CD4-positive, alpha-beta T cell treated with Interleukin-1 beta for 1 hour (primary cell): Measurements from ENCODE around the gene UMAD1.
"Not testable (repeated sequence)": the region's sequence is repeated elsewhere in the genome, so short reads cannot be mapped to it uniquely, and the experiment has no call there.

Experiments used
- DNase-seq, 2 donors: peaks; one replicate each; pipeline ENCODE4 v3.0.0-alpha.2; 2020 to 2022

The UMAD1 gene

GRCh38 chr7:7808156-7808555, 167.6 kb downstream of the UMAD1 start:
- DNase-seq: no peak

GRCh38 chr7:7808626-7809025, 168.1 kb downstream of the UMAD1 start:
- DNase-seq: no peak

- no peak for DNase-seq
These were observed 169.8 kb downstream of the UMAD1 start for GRCh38 chr7:7810380-7810779.

- no peak for DNase-seq
These were observed 170.3 kb downstream of the UMAD1 start for GRCh38 chr7:7810826-7811225.

DNA sequence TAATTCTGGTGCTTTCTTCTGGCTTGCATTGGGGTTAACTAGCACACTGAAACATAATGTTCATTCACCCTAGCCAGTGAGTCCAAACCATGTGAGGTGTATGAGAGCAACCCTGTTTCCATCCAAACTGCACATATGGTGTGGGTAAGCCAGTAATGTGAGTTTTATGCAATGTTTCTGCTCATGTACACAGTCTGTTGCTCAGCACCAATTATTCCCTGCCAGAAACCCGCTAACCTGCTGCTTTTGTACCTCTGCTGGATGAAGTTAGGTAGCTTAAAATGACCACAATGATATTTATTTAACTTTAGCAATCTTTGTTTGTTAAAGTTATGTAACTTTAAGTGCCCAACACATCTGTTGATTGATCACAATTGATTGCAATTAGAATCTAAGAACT, 171.6 kb downstream of the UMAD1 start:
- no peak for DNase-seq

- no peak for DNase-seq
These were observed 174.8 kb downstream of the UMAD1 start for GRCh38 chr7:7815395-7815794.

GRCh38 chr7:7816084-7816483, 175.5 kb downstream of the UMAD1 start:
- DNase-seq: peak; percentile 3 to 43

DNA sequence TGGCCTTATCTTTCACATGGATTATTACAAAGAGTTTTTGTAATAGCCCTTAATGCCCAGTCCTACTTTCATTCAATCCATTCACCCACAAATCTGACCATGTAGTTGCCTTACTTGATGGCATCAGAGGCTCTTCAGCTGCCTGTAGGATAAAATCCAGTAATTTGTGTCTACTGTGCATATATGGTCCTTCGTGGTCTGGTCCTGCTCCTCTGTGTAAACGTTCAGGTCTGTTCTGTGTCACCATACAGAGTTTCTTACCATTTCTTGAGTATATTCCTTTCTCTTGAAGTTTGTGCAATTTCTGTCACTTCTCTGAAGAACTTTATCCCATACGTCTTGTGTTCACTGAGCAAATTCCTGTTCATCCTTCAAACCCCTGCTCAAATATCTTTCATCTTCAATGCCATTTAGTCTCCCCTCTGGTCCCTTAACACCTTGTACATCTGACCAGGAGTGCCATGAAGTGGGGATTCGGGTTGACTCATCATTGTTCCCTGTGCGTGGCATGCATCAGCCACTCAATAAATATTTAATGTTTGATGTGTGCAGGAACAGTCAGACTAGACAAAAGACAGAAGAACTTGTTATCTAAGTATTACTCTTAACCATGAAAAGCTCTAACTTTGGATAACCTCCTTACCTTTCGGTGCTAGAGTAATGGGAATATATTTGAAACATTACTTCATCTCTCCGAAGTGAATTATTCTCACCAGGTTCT, 176.4 kb downstream of the UMAD1 start:
- no peak for DNase-seq

DNA sequence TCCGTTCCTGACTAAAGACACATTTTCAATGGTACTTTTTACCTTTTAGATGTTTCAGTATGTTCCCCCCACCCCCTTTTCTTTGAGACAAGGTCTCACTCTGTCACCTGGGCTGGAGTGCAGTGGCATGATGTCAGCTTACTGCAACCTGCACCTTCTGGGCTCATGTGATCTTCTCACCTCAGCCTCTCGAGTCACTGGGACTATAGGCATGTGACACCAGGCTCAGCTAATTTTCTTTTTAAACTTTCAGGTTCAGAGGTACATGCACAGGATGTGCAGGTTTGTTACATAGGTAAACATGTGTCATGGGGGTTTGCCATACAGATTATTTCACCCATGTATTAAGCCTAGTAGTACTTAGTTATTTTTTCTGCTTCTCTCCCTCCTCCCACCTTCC, 177.2 kb downstream of the UMAD1 start:
- DNase-seq: peak in 1 of 2 donors; percentile 18

GRCh38 chr7:7818179-7818578, 177.6 kb downstream of the UMAD1 start:
- not testable (repeated sequence) for DNase-seq

- DNase-seq: no peak
These were observed 179.1 kb downstream of the UMAD1 start for GRCh38 chr7:7819442-7820247.

DNA sequence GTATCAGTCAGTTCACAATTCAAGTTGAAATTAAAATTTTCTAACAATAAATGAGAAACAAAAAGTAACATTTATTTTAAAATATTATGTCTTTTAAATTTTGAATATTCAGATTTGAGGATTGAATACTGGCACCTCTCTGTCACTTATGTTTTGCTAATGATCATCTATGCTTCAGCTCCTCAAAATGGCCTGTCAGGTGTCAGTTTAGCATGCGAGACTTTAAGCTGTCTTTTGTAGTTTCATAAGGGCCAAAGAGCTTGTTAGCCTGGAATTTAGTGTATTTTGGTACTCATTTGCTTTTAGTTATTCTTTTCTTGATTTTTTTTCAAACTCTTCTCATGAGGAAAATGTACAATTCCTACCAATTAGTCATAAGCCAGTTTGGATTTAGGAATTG, 179.9 kb downstream of the UMAD1 start:
- no peak for DNase-seq

DNA sequence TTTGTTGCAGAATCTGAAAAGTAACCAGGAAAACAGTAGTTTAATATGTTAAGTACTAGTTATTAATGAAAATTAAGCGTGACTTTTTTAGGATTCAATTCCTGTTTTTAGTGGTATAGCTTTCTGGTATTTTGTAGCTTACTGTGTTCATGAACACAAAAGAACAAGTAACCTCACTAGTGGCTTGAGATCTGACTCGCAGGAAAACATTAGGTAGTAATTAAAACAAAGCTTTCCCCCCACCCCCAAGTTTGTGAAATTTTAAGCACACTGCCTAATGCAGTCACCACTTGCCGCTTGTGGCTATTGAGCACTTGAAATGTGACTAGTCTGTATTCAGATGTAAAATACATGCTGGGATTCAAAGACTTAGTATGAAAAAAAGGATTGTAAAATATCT, 180.4 kb downstream of the UMAD1 start:
- no peak for DNase-seq

- DNase-seq: no peak
These were observed 181.0 kb downstream of the UMAD1 start for GRCh38 chr7:7821517-7821916.

GRCh38 chr7:7825294-7825693, 184.7 kb downstream of the UMAD1 start:
- DNase-seq: not testable (repeated sequence)

- no peak for DNase-seq
These were observed 189.1 kb downstream of the UMAD1 start for GRCh38 chr7:7829667-7830066.

DNA sequence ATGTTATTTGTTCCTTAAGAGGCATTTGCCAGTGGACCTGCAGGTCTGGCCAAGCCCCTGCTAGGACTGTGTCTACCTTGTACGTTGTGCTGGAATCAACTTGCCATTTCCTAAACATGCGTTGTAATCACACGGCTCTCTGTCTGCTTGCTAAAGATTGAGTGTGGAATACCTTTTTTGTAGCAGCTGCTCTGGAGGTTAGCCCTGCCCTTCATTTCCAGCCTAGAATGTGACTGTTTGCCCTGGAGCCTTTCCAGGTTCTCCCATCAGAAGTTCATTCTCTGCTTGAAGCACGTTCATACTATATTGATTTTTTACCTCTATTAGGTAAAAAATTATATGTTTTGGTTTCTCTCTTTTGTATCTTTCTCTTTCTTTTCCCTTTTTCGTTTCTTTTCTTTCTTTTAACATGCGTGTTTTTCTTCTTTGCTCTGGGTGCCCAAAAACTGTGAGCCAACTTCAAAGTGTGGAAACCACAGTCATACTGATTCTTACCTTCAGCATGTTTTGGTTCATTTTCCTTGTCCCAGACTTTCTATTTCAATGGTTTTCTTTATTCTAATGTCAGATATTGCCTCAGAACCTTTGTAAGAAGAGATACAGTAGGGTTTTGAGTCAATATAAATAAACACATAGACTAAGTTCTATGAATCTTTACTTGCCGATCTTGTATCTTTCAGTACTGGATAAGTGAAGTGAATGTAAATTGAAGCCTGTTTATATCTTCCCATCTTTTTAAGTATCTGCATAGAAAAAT, 189.7 kb downstream of the UMAD1 start:
- no peak for DNase-seq

DNA sequence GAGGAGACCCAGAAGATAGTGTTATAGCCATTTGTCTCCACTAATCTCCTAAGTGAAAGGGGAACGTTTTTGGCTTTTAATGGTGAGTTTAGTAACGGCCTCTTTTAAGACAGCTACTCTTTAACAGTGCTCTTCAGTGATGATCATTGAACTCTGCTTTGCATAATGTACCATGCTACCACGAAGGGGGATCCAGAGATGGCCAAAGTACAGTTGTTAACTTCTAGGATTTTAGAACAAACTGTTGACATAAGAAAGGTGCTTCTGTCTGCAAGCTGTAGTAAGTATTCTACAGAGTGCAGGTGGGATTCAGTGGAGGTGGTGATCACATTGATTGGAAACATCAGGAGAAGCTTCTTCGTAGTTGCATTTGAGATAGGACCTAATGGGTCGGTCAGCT, 192.0 kb downstream of the UMAD1 start:
- no peak for DNase-seq

GRCh38 chr7:7834761-7835160, 194.2 kb downstream of the UMAD1 start:
- DNase-seq: no peak

DNA sequence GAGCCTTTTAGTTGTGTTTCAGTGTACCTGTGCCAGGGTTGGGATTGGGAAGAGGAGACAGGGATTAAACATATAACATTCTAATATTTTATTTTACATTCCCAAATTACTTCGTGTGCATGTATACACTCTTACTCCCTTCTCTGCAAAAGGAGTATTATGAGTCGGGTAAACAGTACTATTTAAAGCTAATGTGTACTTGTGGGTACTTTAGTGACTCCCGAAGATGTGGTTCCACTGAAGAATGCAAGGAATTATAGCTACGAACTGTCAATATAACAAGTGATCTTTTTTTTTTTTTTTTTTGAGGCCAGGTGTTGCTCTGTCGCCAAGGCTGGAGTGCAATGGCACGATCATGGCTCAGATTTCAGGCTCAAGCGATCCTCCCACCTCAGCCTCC, 200.5 kb downstream of the UMAD1 start:
- DNase-seq: no peak

GRCh38 chr7:7843240-7843639, 202.7 kb downstream of the UMAD1 start:
- DNase-seq: no peak

- no peak for DNase-seq
These were observed 203.4 kb downstream of the UMAD1 start for GRCh38 chr7:7843972-7844371.

DNA sequence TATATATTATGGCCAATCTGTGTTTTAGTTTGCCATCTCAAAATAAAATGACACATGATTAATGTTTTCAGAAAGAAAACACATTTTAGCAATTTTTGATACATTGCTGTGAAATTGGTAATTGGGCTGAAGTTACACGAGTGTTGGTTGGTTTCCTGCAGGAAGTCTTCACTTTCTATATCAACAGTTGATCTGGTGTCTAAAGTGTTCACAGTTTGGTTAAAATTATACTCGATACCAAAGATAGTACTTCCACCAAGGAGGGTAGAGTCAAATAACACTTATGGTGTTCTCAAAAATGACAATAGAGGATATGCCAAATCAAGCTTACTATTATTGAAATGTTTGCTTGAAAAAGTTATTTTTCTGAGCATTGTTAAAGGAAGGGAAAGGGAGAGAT, 207.7 kb downstream of the UMAD1 start:
- peak in 1 of 2 donors; percentile 16 for DNase-seq

GRCh38 chr7:7848892-7849291, 208.3 kb downstream of the UMAD1 start:
- no peak for DNase-seq
